Upper lobe of right lung (tissue), 1 donor: ENCODE results near the gene HNRNPA3. TPM values are rescaled to one million over a fixed set of nuclear protein-coding genes. Genes with fewer than 3 reads are reported as not detected.
A peak's percentile ranks its signal among the peaks of the same experiment; 100 is the strongest.
"Not testable (repeated sequence)": the region's sequence is repeated elsewhere in the genome, so short reads cannot be mapped to it uniquely, and the experiment has no call there.

Source experiments
- ATAC-seq: fragments of 200-7000 bp; cut with Tn5 transposase; one replicate; pipeline ENCODE4 v1.9.1; 2020; ENCODE audit warnings: mild to moderate bottlenecking, moderate library complexity
- DNase-seq: peaks from one replicate; pipeline ENCODE4 v3.0.0-alpha.2; 2020
- H3K27ac ChIP-seq: fragments of 200-600 bp; one replicate; pipeline ENCODE4 v1.8.0; 2022
- H3K27me3 ChIP-seq: fragments of 200-600 bp; one replicate; pipeline ENCODE4 v1.8.0; 2022; ENCODE audit warnings: mild to moderate bottlenecking
- H3K36me3 ChIP-seq: fragments of 200-600 bp; one replicate; pipeline ENCODE4 v1.8.0; 2022
- H3K4me1 ChIP-seq: fragments of 200-600 bp; one replicate; pipeline ENCODE4 v1.8.0; 2022
- H3K4me3 ChIP-seq: fragments of 200-600 bp; one replicate; pipeline ENCODE4 v1.8.0; 2022; ENCODE audit warnings: mild to moderate bottlenecking
- H3K9me3 ChIP-seq: fragments of 200-600 bp; one replicate; pipeline ENCODE4 v1.8.0; 2022
- intact Hi-C: fragments of 100-400 bp; cut with DNase I; formaldehyde crosslinking; loops from one replicate; pipeline ENCODE4 v1.11.0; 2022
- total RNA-seq: library from RNA; stranded (reverse); fragmentation: NEBNext Ultra II Directional; extraction: Animal tissue kit (Norgen Biotek cat#: 25700); gene quantifications from one replicate; pipeline ENCODE4 v1.2.1, GENCODE V29; 2021
- TF ChIP-seq, protein P1 (sequence below): fragments of 200-600 bp; IDR thresholded peaks from one replicate; pipeline ENCODE4 v1.8.0; 2022; ENCODE audit warnings: antibody characterized with exemption
- donor health status: DM: no; HTN: yes; CAD: no; lungs with severe emphysema.

Gene HNRNPA3
- total RNA-seq, 1 donor from 2014 or later = 139 TPM

- H3K9me3 ChIP-seq = no peaks in the 10 kb centered on the region
- ATAC-seq (peak; percentile 89), DNase-seq (peak; percentile 97)
- H3K4me1 ChIP-seq = peaks cover 36% of the 10 kb centered on the region
- H3K27me3 ChIP-seq = no peaks in the 10 kb centered on the region
- intact Hi-C loops = loop anchor here (10.0 kb wide), 1 partner anchor 50 kb away; the partner anchor contains the start of gene HNRNPA3
- peak within 1 kb of the TSS; percentile 99 for H3K27ac ChIP-seq
- TF ChIP-seq, protein P1, sequence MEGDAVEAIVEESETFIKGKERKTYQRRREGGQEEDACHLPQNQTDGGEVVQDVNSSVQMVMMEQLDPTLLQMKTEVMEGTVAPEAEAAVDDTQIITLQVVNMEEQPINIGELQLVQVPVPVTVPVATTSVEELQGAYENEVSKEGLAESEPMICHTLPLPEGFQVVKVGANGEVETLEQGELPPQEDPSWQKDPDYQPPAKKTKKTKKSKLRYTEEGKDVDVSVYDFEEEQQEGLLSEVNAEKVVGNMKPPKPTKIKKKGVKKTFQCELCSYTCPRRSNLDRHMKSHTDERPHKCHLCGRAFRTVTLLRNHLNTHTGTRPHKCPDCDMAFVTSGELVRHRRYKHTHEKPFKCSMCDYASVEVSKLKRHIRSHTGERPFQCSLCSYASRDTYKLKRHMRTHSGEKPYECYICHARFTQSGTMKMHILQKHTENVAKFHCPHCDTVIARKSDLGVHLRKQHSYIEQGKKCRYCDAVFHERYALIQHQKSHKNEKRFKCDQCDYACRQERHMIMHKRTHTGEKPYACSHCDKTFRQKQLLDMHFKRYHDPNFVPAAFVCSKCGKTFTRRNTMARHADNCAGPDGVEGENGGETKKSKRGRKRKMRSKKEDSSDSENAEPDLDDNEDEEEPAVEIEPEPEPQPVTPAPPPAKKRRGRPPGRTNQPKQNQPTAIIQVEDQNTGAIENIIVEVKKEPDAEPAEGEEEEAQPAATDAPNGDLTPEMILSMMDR = peak; percentile 24
- H3K4me3 ChIP-seq = peak within 1 kb of the TSS; percentile 91
- no peaks in the 10 kb centered on the region for H3K36me3 ChIP-seq
These were observed 52.3 kb downstream of the HNRNPA3 start, which contains the start of gene NFE2L2 for GRCh38 chr2:177264693-177265587. NFE2L2 (minus strand) TSS chr2:177264727; CDS start chr2:177264576, 151 bp downstream.

GRCh38 chr2:177265824-177266817 lies 53.5 kb downstream of the HNRNPA3 start:
- TF ChIP-seq, protein P1 = no peak
- H3K4me1 ChIP-seq = peaks cover 24% of the 10 kb centered on the region
- no peaks in the 10 kb centered on the region for H3K36me3 ChIP-seq
- ATAC-seq (no peak), DNase-seq (no peak)
- no peaks in the 10 kb centered on the region for H3K9me3 ChIP-seq
- H3K4me3 ChIP-seq = peak overlapping the region; percentile 91
- peak overlapping the region; percentile 99 for H3K27ac ChIP-seq
- no peaks in the 10 kb centered on the region for H3K27me3 ChIP-seq
- intact Hi-C loops = loop anchor here (10.0 kb wide), 1 partner anchor 51 kb away; the partner anchor contains the start of gene HNRNPA3

GRCh38 chr2:177266955-177267354 lies 54.4 kb downstream of the HNRNPA3 start:
- not testable (repeated sequence) for H3K36me3 ChIP-seq, H3K9me3 ChIP-seq, ATAC-seq, H3K4me3 ChIP-seq, DNase-seq, H3K27me3 ChIP-seq
- Histone ChIP-seq H3K4me1 (peaks cover 16% of the 10 kb centered on the region), H3K27ac (peak overlapping the region; percentile 99)
- intact Hi-C loops = loop anchor here (10.0 kb wide), 1 partner anchor 52 kb away; the partner anchor contains the start of gene HNRNPA3

DNA sequence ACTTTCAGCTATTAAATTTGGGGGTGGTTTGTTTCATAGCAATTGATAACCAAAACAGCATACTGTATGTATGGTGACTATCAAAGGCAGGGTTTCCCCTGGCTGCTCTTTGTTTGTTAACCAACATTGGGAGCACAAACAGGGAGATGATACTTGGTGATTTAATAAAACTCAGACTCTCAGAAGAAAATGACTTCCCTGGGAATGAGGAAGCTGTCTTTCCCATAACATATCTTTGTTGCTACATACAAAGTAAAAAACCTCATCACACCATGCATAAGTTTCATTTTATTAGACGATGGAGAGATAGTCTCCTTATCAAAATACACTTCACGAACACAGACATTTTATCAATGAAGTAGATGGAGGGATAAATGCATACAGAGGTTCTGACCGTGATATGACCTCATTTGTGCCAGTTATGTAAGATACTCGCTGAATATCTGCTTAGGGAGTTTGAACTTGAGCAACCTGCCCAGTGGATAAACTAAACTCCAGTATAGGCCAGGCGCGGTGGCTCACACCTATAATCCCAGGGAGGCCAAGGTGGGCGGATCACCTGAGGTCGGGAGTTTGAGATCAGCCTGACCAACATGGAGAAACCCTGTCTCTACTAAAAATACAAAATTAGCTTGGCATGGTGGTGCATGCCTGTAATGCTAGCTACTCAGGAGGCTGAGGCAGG lies 55.7 kb downstream of the HNRNPA3 start:
- Histone ChIP-seq H3K27ac (no peak overlapping the region), H3K27me3 (no peaks in the 10 kb centered on the region), H3K4me1 (peaks cover 14% of the 10 kb centered on the region), H3K9me3 (no peaks in the 10 kb centered on the region), H3K4me3 (no peak overlapping the region), H3K36me3 (no peaks in the 10 kb centered on the region)
- TF ChIP-seq, protein P1 = no peak
- intact Hi-C loops = loop anchor here (10.0 kb wide), 1 partner anchor 54 kb away; the partner anchor contains the start of gene HNRNPA3
- ATAC-seq = no peak
- DNase-seq = no peak

DNA sequence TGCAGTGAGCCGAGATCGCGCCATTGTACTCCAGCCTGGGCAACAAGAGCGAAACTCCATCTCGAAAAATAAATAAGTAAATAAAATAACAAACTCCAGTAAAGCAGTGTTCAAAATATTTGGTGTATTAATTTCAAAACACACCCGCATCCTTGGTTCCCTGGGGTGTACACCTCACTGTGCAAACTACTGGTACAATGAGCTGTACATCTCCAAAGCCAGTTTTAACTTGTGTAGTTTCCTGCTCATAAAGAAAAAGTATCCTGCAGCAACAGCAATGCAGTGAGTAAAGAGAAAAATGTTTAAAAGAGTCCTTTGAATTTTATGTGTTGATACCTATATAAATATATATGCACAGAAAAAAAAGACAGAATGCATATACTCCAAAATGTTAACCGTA lies 56.3 kb downstream of the HNRNPA3 start:
- Histone ChIP-seq H3K4me1 (peaks cover 14% of the 10 kb centered on the region), H3K36me3 (no peaks in the 10 kb centered on the region), H3K9me3 (no peaks in the 10 kb centered on the region), H3K27ac (no peak overlapping the region), H3K27me3 (no peaks in the 10 kb centered on the region), H3K4me3 (no peak overlapping the region)
- intact Hi-C loops = loop anchor here (10.0 kb wide), 1 partner anchor 54 kb away; the partner anchor contains the start of gene HNRNPA3
- ATAC-seq = no peak
- TF ChIP-seq, protein P1 = no peak
- no peak for DNase-seq
